Erythroblast (primary cell): ENCODE results near the gene GUK1.
A peak's percentile ranks its signal among the peaks of the same experiment; 100 is the strongest.

ENCODE experiments used
- GATA1 ChIP-seq: IDR thresholded peaks from 2 replicates; pipeline ENCODE4 v1.6.1; 2011; ENCODE audit warnings: low read depth, mild to moderate bottlenecking, control low read depth, low read length, moderate library complexity
- POLR2A ChIP-seq: IDR thresholded peaks from 2 replicates; pipeline ENCODE4 v1.6.1; 2011; ENCODE audit warnings: mild to moderate bottlenecking, low read length

DNA sequence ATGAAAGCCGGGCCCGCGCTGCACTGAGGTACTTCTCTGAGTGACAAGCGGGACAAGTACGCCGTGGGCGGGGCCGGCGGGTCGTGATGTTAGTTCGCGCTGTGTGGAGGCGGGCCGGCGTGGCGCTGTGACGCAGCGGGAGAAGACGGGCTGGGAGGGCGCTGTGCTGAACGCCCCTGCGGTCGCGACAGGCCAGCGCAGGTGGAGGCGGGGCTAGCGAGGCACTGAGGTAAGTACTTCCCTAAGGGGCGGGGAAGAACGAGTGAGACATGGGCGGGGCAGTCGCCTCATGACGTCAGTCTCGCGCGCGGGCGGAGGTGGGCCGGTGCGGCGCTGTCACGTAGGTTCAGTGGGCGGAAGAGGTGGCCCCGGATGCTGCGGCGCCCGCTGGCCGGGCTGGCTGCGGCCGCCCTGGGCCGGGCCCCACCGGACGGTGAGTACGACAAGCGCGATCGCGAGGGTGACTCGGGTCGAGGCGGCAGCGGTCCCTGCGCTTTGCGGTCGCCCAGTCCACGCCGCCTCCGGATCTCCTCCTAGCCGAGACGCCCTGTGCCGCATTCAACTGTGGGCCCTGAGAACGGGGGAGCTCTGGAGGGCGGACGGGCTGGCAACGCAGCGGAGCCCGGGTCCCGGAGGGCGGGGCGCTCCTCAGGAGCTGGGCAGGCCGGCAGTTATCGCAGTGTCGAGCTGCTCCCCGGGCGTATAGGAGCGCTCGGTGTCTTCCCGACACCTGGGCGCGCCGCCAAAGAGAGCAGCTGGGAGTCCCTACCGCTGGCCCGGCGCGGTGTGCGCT lies at the start of gene GUK1:
- peak; percentile 97 for TF ChIP-seq POLR2A
- TF ChIP-seq GATA1: no peak
